Chondrocyte (in vitro differentiated cells): ENCODE data around the gene ATP5MC2. TPM values are rescaled to one million over a fixed set of nuclear protein-coding genes. Genes with fewer than 3 reads are reported as not detected.
A peak's percentile ranks its signal among the peaks of the same experiment; 100 is the strongest.

Experiments used
- DNase-seq: peaks from one replicate; pipeline ENCODE4 v3.0.0; 2021; ENCODE audit warnings: mixed read lengths, low spot score
- H3K27ac Mint-ChIP-seq: one replicate; pipeline ENCODE4 v1.8.0; 2021; ENCODE audit warnings: mild to moderate bottlenecking, moderate library complexity, mixed read lengths; ENCODE audit not compliant: unreplicated experiment
- H3K27me3 Mint-ChIP-seq: 2 replicates; pipeline ENCODE4 v1.8.0; 2021; ENCODE audit warnings: low read depth, mixed read lengths
- H3K36me3 Mint-ChIP-seq: 2 replicates; pipeline ENCODE4 v1.8.0; 2021; ENCODE audit warnings: low read depth, mixed read lengths
- H3K4me1 Mint-ChIP-seq: 2 replicates; pipeline ENCODE4 v1.8.0; 2021; ENCODE audit warnings: low read depth, mild to moderate bottlenecking, mixed read lengths
- H3K4me3 Mint-ChIP-seq: one replicate; pipeline ENCODE4 v1.8.0; 2021; ENCODE audit warnings: mild to moderate bottlenecking, moderate library complexity, mixed read lengths; ENCODE audit not compliant: unreplicated experiment
- H3K9me3 Mint-ChIP-seq: 2 replicates; pipeline ENCODE4 v1.8.0; 2021; ENCODE audit warnings: low read depth, mixed read lengths
- total RNA-seq: library from RNA; stranded (reverse); gene quantifications from 3 replicates; pipeline ENCODE4 v1.2.1, GENCODE V29; 2021
- TF ChIP-seq, protein P1 (sequence below): fragments of 200-600 bp; sonication (generic); IDR thresholded peaks from 2 replicates; pipeline ENCODE4 v1.5.0; 2021; ENCODE audit warnings: antibody characterized with exemption, mild to moderate bottlenecking, moderate library complexity

The ATP5MC2 gene
- total RNA-seq, 1 donor from 2014 or later = 203 TPM

DNA sequence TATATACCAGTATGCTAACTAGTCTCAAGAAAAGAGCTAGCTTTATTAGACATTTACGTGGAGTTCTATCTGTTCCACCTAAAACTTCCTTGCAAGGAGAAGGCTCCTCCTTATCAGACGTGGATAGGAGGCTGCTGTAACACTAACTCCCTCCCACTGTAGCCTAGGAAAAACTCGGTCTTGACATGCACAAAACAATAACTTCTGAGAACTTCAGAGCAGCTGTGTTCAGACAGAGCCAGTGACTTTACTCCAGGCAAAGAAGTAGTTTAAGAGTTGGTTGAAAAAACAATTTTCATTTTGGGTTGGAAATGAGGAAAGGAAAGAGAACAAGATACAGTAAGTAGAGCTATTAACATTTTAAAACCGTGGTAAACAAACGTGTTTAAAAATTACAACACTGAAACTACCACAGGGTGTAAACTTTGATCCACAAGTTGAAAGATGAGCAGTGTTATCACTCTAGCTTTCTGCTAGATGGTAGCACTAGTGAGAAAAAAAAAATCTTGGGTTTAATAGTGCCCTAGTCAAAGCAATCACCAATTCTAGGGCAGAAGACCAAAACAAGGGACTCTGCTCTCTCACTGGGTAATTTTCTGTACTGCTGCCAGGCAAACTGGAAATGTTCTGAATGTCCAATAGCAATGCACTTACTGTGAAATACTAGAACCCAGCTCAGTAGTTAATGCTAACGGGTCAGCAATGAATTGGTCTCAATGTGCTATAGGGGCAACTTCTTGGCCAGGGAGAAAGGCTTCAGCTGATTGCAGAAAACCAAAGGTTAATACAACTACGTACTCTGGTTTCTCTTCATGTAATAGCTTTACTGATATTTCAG, 52.1 kb downstream of the ATP5MC2 start:
- peak overlapping the region; percentile 98 for H3K27ac Mint-ChIP-seq
- H3K36me3 Mint-ChIP-seq = no peaks in the 10 kb centered on the region
- DNase-seq = no peak
- H3K4me3 Mint-ChIP-seq = peak overlapping the region; percentile 85
- H3K4me1 Mint-ChIP-seq = peaks cover 49% of the 10 kb centered on the region
- H3K27me3 Mint-ChIP-seq = no peaks in the 10 kb centered on the region
- no peaks in the 10 kb centered on the region for H3K9me3 Mint-ChIP-seq
- TF ChIP-seq, protein P1, sequence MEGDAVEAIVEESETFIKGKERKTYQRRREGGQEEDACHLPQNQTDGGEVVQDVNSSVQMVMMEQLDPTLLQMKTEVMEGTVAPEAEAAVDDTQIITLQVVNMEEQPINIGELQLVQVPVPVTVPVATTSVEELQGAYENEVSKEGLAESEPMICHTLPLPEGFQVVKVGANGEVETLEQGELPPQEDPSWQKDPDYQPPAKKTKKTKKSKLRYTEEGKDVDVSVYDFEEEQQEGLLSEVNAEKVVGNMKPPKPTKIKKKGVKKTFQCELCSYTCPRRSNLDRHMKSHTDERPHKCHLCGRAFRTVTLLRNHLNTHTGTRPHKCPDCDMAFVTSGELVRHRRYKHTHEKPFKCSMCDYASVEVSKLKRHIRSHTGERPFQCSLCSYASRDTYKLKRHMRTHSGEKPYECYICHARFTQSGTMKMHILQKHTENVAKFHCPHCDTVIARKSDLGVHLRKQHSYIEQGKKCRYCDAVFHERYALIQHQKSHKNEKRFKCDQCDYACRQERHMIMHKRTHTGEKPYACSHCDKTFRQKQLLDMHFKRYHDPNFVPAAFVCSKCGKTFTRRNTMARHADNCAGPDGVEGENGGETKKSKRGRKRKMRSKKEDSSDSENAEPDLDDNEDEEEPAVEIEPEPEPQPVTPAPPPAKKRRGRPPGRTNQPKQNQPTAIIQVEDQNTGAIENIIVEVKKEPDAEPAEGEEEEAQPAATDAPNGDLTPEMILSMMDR = no peak

DNA sequence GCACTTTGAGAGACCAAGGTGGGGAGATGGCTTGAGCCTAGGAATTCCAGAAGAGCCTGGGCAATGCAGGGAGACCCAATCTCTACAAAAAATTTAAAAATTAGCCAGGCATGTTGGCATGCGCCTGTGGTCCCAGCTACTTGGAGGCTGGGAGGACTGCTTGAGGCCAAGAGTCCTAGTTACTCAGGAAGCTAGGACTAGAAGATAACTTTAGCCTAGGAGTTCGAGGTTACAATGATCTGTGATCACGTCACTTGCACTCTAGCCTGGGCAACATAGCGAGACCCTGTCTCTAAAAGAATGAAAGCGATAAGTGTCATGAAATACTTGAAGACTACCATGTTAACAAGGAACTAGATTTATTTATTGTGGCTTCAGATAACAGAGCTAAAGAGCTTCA, 53.2 kb downstream of the ATP5MC2 start:
- peak overlapping the region; percentile 98 for H3K27ac Mint-ChIP-seq
- H3K4me1 Mint-ChIP-seq = peaks cover 60% of the 10 kb centered on the region
- DNase-seq = no peak
- H3K9me3 Mint-ChIP-seq = no peaks in the 10 kb centered on the region
- H3K36me3 Mint-ChIP-seq = no peaks in the 10 kb centered on the region
- no peak overlapping the region for H3K4me3 Mint-ChIP-seq
- no peaks in the 10 kb centered on the region for H3K27me3 Mint-ChIP-seq
- TF ChIP-seq, protein P1 = no peak

DNA sequence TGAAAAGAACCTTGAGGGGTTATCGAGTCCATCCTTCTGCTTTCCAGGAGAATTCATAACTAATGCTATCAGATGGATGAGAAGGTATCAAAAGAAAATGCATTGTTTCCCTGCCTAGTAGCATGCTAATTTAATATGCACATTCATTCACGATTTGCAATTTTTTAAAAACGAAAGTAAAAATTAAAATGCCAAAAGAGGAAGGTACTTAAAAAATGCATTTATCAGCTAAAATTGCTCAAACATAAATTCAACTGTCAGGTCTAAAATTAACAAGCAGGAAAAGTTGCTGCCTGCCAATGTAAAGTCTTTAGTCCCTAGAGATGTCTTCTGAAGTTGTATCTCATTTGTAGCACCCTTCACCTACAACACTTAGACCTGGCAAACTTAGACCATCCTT, 57.6 kb downstream of the ATP5MC2 start:
- Mint-ChIP-seq H3K4me1 (peaks cover 41% of the 10 kb centered on the region), H3K9me3 (no peaks in the 10 kb centered on the region), H3K36me3 (peaks cover 1% of the 10 kb centered on the region), H3K4me3 (no peak overlapping the region), H3K27ac (peak overlapping the region; percentile 57), H3K27me3 (no peaks in the 10 kb centered on the region)
- TF ChIP-seq, protein P1 = no peak
- no peak for DNase-seq

DNA sequence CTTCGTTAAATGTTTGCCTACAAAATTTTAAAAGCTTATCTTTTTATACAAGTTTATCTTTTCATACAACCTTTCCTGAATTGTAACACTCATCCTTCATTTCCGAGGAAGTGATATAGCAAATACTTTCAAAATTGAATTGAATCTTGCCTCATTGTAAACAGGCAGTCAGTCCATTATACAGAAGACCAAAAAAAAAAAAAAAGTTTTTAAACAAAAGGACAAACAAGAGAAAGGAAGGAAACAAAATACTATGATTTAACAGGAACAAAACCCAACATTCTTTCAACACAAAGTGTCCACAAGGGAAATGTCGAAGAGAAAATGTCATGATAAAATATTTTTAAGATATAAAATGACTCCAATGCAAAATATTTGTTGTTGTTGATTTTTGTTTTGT, 58.2 kb downstream of the ATP5MC2 start:
- H3K27ac Mint-ChIP-seq = peak overlapping the region; percentile 57
- no peaks in the 10 kb centered on the region for H3K27me3 Mint-ChIP-seq
- H3K36me3 Mint-ChIP-seq = peaks cover 1% of the 10 kb centered on the region
- no peak overlapping the region for H3K4me3 Mint-ChIP-seq
- peaks cover 35% of the 10 kb centered on the region for H3K4me1 Mint-ChIP-seq
- TF ChIP-seq, protein P1 = no peak
- H3K9me3 Mint-ChIP-seq = no peaks in the 10 kb centered on the region
- DNase-seq = no peak

DNA sequence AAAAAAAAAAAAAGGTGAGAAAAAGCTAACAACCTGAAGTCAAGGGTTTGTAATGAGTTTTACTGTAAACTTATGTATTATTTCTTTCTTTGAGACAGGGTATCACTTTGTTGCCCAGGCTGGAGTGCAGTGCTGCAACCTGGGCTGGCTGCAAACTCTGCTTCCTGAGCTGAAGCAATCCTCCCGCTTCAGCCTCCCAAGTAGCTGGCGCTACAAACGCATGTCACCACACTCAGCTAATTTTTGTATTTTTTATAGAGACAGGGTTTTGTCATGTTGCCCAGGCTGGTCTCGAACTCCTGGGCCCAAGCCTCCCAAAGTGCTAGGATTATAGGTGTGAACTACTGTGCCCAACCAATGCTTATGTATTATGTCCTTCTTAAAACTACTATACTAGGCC, 58.9 kb downstream of the ATP5MC2 start:
- TF ChIP-seq, protein P1 = no peak
- Mint-ChIP-seq H3K9me3 (no peaks in the 10 kb centered on the region), H3K4me3 (no peak overlapping the region), H3K27ac (no peak overlapping the region), H3K4me1 (peaks cover 35% of the 10 kb centered on the region), H3K27me3 (no peaks in the 10 kb centered on the region), H3K36me3 (peaks cover 1% of the 10 kb centered on the region)
- DNase-seq = no peak

Other genes with a start within 250 kb of the ATP5MC2 start
- 96.2 to 110 TPM (median 102 TPM) in 3 replicates for gene PRR13, start 234.3 kb downstream of the ATP5MC2 start, total RNA-seq
- 601 to 638 TPM (median 611 TPM) in 3 replicates for gene PCBP2, start 224.0 kb downstream of the ATP5MC2 start, total RNA-seq
- 25.5 to 30.6 TPM (median 26.9 TPM) in 3 replicates for gene MAP3K12, start 176.6 kb downstream of the ATP5MC2 start, total RNA-seq
- gene TARBP2, start 174.8 kb downstream of the ATP5MC2 start, total RNA-seq = 23.5 to 34.0 TPM (median 24.1 TPM) in 3 replicates
- 0.92 TPM in 1 of 3 replicates, not detected in the others for gene NPFF, start 168.6 kb downstream of the ATP5MC2 start, total RNA-seq
- gene ATF7, start 49.7 kb downstream of the ATP5MC2 start, total RNA-seq = 44.4 to 52.7 TPM (median 51.2 TPM) in 3 replicates
- 80.9 to 96.6 TPM (median 86.9 TPM) in 3 replicates for gene CALCOCO1, start 51.4 kb upstream of the ATP5MC2 start, total RNA-seq
- gene CISTR, start 75.9 kb upstream of the ATP5MC2 start, total RNA-seq = not detected in 3 replicates